ENCODE measurements around the gene CDH13.

Gene CDH13

DNA sequence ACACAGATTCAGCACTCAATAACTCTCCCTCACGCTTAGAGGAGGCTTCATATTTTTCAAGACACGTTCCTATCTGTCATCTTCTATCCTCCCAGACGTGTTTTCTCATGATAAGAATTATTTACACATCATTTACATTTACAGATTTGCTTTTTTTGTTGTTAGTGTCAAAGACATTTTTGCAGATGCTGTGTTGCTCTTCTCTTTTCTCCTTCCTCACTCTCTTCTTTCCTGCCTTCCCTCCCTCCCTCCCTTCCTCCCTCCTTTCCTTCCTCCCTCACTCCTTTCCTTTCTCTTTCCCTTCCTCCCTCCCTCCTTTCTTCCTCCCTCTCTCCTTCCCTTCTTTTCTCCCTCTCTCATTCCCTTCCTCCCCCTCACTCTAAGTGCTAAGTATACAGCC is 643.9 kb downstream of the CDH13 start:
- no peak for DNase-seq

GRCh38 chr16:83271123-83271522 is 644.4 kb downstream of the CDH13 start:
- no peak for DNase-seq

GRCh38 chr16:83271970-83272575 is 645.3 kb downstream of the CDH13 start:
- no peak for DNase-seq

DNA sequence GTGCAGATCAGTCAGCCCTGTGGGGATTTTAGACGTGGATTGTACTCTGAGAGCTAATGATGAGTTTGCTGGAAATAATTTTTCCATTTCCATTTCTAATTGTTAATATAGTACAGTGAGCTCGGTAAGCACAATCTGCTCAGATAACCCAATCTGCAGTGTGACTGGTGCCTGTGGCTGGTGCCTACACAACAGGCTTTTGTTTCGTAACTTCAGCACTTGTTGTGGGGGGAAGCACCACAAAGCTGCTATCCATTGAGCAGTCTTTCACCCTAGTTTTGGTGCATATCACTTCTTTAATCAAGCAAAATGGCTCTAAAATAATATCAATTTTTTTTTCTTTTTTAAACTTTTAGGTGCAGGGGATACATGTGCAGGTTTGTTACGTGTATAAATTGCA is 646.1 kb downstream of the CDH13 start:
- no peak for DNase-seq

- no peak for DNase-seq
Measured at GRCh38 chr16:83273504-83274173, 646.9 kb downstream of the CDH13 start.

DNA sequence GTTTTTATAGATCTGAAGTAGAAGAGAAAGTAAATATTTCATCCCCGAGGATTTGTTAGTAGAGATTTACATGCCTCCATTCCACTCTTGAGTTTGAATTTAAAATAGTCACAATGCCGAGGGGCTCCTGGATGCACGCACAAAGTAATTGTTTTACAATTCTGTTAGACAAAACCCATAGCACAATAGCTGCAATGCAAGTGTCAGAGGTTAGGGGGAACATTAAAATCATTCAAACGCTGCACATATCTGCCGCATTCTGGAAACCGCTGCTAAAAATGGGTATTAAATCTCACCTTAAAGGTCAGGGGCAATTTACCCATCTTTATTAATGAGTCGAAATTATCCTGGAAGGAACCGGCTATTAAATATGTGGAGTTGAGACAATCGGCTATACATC is 652.5 kb downstream of the CDH13 start:
- DNase-seq: no peak

DNA sequence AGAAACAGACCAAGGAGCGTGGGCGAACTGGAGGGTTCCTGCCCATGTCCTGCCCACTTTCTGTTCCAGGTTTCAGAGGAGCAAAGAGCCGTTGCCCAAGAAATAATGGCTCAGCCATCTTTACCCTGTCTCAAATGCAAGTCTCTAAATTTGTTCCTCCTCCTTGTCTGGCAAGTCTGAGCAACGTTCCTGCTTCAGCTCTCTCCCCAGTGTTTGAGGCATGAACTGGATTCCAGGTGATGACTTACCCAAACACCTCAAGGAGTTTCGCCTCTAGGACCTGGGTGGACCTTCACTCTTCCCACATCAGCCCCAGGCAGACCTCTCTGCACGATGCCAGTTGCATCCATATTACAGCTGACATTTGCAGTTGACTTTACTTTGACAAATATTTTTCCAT is 659.2 kb downstream of the CDH13 start:
- no peak for DNase-seq

DNA sequence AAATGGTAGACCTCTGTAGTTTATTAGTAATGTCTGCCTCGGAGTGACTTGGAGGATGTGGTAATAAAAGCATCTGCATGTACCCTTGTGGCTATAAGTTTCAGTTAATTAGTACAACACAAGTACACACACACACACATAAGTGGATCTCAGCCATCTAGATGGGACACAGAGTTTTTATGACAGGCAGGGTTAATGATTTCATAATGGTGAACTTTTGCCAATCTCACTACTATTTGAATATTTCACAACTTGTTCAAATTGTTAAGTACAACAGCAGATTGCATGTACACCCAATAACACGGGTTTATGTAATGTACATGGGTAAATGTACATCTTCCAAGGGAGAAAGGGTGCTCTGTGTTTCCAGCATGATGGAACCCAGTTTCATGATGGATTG is 669.7 kb downstream of the CDH13 start:
- no peak for DNase-seq

DNA sequence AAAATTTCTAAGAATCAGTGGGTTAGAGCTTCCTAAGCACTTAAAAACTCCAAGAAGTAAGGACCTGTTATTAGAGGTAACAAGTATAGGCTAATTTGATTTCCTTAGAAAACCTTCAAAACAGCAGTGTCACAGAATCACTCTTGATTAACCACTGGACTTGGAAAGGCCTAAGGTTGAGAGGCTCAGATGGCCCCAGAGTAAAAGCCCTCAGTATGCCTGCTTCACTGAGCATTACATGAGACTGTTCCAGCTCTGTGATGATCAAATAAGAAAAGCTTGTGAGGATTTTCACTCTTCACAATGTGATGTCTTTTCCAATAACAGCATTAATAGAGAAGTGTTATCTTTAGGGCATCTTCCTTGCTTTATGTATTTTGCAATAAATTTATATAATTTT is 671.8 kb downstream of the CDH13 start:
- no peak for DNase-seq

- DNase-seq: no peak
Measured at GRCh38 chr16:83300326-83300725, 673.6 kb downstream of the CDH13 start.

DNA sequence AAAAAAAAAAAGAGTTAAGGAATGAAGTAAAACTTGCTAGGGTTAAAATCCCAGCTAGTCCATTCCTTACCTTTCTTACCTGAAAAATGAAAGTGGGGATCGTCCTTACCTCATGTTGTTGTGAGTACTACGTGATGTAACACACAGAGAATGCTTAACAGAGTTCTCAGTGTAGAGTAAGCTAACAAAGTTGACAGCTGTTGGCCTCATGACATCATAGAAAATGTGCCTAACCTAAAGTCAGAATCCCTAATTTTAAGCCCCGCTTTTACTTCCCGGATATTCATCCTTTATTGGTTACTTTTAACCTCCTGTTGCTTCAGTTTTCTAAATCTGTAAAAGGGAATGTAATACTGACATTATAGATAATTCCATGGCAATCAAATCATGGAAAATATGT is 675.2 kb downstream of the CDH13 start:
- DNase-seq: no peak

GRCh38 chr16:83302853-83303252 is 676.1 kb downstream of the CDH13 start:
- no peak for DNase-seq

DNA sequence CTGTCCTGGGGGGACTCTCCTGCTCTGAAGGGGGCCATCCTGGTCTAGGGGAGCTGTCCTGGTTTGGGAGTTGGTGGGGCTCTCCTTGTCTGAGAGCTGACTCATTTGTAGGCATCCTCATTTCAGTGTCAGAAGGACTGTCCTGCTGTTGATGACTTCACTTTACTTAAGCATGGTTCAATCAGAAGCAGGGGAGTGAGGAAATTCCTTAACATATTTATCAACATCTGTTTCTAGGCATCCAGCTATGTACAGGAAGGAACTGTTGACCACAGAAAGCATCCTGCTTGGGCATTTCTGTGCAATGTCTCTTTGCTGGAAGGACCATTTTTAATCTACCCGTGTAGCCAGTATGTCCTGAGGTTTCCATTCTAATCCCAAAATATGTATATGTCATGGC is 678.3 kb downstream of the CDH13 start:
- peak in 2 of 3 donors; percentile 2 to 25 for DNase-seq

GRCh38 chr16:83306961-83307593 is 680.3 kb downstream of the CDH13 start:
- DNase-seq: no peak

- DNase-seq: no peak
Measured at GRCh38 chr16:83307594-83307992, 680.8 kb downstream of the CDH13 start.

- DNase-seq: peak in 1 of 3 donors; percentile 4
Measured at GRCh38 chr16:83308414-83308813, 681.6 kb downstream of the CDH13 start.

DNA sequence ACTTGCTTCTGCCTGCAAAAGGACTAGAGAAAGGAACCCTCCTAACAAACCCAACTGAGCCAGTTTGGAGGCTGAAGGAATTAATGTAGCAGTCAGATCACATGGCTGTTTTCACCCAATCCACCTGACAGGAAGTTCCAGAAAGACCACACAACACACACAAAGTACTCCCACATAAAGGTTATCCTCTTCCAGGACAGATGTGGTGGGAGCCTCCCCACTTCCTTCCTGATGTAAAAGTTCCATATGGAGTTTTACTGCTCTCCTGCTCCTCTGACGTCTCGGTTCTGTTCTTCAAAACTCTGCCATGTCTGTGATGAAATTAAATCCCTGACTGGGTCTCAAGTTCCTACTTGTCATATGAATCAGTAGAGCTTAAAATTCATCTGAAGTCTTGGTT is 684.0 kb downstream of the CDH13 start:
- no peak for DNase-seq

GRCh38 chr16:83312015-83312717 is 685.4 kb downstream of the CDH13 start:
- DNase-seq: no peak

DNA sequence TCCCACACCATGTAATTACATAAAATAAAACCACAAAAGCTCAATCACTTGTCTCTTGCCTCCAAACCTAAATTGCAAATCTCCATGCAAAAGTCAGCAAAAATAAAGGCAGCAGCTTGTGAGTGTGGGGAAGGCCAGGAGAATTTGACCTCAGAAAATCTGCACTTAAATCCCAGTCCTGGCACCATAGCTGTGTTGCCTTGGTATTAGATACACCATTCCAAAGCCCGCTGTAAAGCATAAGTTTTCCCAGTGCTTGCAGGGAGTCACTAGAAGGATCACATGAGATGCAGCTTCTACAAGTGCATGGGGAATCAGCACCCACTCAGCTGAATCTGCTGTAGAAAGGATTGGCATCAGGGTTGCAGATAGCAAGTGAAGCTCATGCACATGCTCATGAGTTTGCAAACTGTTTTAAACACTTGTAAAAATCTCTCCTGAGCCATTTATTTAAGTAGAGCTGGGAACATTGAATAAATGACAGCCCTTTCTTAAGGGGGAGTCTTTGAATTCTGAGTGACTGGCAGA is 686.0 kb downstream of the CDH13 start:
- no peak for DNase-seq

DNA sequence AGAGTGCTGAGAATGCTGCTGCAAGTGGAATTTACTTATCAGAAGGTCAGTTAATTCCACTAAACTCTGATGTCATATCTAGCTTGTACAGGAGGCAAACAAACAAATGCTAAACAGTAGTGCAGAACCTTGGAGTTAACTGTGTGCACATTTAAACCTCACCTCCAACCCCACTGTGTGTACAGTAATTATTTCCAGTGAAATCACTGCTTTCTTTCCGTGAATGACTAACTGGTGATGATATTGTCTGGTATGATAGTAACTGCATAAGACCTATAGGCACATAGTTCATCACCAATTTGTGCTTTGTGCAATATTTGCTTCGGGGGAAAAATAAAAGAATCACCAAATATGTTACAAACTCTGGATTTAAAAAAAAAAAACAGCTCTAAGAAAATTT is 688.5 kb downstream of the CDH13 start:
- no peak for DNase-seq

GRCh38 chr16:83316458-83316857 is 689.7 kb downstream of the CDH13 start:
- DNase-seq: no peak

- DNase-seq: no peak
Measured at GRCh38 chr16:83318390-83318789, 691.6 kb downstream of the CDH13 start.

DNA sequence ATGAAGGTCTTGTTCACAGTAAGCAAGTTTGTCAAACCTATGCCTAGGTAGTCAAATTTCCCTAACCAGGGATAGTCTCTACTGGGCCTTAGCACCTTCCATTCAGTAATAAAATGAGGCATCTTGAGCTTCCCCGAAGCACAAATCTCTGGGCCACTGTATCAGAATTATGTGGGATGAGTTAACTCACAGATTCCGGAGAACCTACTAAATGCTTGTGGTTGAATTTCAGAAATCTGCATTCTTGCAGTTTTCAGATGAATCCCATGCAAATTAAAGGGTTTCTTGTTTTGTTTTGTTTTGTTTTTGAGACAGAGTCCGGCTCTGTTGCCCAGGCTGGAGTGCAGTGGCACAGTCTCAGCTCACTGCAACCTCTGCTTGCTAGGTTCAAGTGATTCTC is 702.2 kb downstream of the CDH13 start:
- DNase-seq: no peak

GRCh38 chr16:83329441-83329840 is 702.7 kb downstream of the CDH13 start:
- DNase-seq: no peak

Data from suppressor macrophage treated with lipopolysaccharide for 1 hour (primary cell).